Jurkat, Clone E6-1 (cell line): Measurements from ENCODE around the gene TAC3. TPM values are rescaled to one million over a fixed set of nuclear protein-coding genes. Genes with fewer than 3 reads are reported as not detected.
A peak's percentile ranks its signal among the peaks of the same experiment; 100 is the strongest.
"Not testable (repeated sequence)": the region's sequence is repeated elsewhere in the genome, so short reads cannot be mapped to it uniquely, and the experiment has no call there.

Experiments used
- DNase-seq: peaks from one replicate; pipeline ENCODE4 v3.0.0-alpha.2; 2011; ENCODE audit warnings: low read depth, low spot score
- H3K4me3 ChIP-seq: 2 replicates; pipeline ENCODE4 v1.5.1; 2011; ENCODE audit warnings: mild to moderate bottlenecking, low read length, control low read depth, moderate library complexity
- polyA plus RNA-seq: library from polyadenylated mRNA; unstranded; fragments of >200 nt; gene quantifications from one replicate; pipeline ENCODE4 v1.2.1, GENCODE V29; 2012; ENCODE audit warnings: missing spikeins; ENCODE audit not compliant: insufficient read length, insufficient read depth

Gene TAC3
- polyA plus RNA-seq = 1.4 TPM

- DNase-seq = no peak
- H3K4me3 ChIP-seq = no peak within 1 kb of the TSS
These were observed at the start of gene TAC3 for GRCh38 chr12:57016348-57016747. TSS of gene TAC3 (minus strand) at chr12:57016529. CDS start at chr12:57015797, 732 bp downstream.

GRCh38 chr12:57063991-57064685, 47.8 kb upstream of the TAC3 start:
- DNase-seq = no peak
- H3K4me3 ChIP-seq = no peak overlapping the region

GRCh38 chr12:57058454-57058853, 42.1 kb upstream of the TAC3 start:
- no peak overlapping the region for H3K4me3 ChIP-seq
- DNase-seq = no peak

GRCh38 chr12:57057067-57057751, 40.9 kb upstream of the TAC3 start:
- H3K4me3 ChIP-seq = no peak overlapping the region
- DNase-seq = no peak

GRCh38 chr12:57055824-57056223, 39.5 kb upstream of the TAC3 start:
- DNase-seq = no peak
- no peak overlapping the region for H3K4me3 ChIP-seq

GRCh38 chr12:57053901-57054300, 37.6 kb upstream of the TAC3 start:
- not testable (repeated sequence) for H3K4me3 ChIP-seq, DNase-seq

GRCh38 chr12:57053146-57053545, 36.8 kb upstream of the TAC3 start:
- not testable (repeated sequence) for H3K4me3 ChIP-seq, DNase-seq

- no peak overlapping the region for H3K4me3 ChIP-seq
- no peak for DNase-seq
These were observed 34.7 kb upstream of the TAC3 start for GRCh38 chr12:57051011-57051410.

GRCh38 chr12:57049890-57050289, 33.6 kb upstream of the TAC3 start, which contains the start of gene MYO1A:
TSS of gene MYO1A (minus strand) at chr12:57050129. CDS start at chr12:57048323, 1,806 bp downstream.
- DNase-seq = no peak

GRCh38 chr12:57049119-57049446, 32.8 kb upstream of the TAC3 start:
- no peak overlapping the region for H3K4me3 ChIP-seq
- no peak for DNase-seq

More at GRCh38 chr12:57049890-57050289, 33.6 kb upstream of the TAC3 start, which contains the start of gene MYO1A:
- H3K4me3 ChIP-seq = no peak within 1 kb of the TSS

- DNase-seq = peak; percentile 66
- peak overlapping the region; percentile 42 for H3K4me3 ChIP-seq
These were observed 32.2 kb upstream of the TAC3 start for GRCh38 chr12:57048423-57049118.

- DNase-seq = no peak
- H3K4me3 ChIP-seq = peak overlapping the region; percentile 42
These were observed 31.7 kb upstream of the TAC3 start for GRCh38 chr12:57047981-57048380.

- peak overlapping the region; percentile 42 for H3K4me3 ChIP-seq
- peak; percentile 92 for DNase-seq
These were observed 30.9 kb upstream of the TAC3 start for GRCh38 chr12:57046947-57047890.

GRCh38 chr12:57046086-57046791, 29.9 kb upstream of the TAC3 start:
- no peak for DNase-seq
- no peak overlapping the region for H3K4me3 ChIP-seq

GRCh38 chr12:57044889-57045288, 28.6 kb upstream of the TAC3 start:
- DNase-seq = no peak
- H3K4me3 ChIP-seq = no peak overlapping the region

- no peak for DNase-seq
- H3K4me3 ChIP-seq = no peak overlapping the region
These were observed 28.1 kb upstream of the TAC3 start for GRCh38 chr12:57044468-57044867.

GRCh38 chr12:57042695-57043094, 26.4 kb upstream of the TAC3 start:
- no peak for DNase-seq
- H3K4me3 ChIP-seq = no peak overlapping the region

GRCh38 chr12:57040750-57041149, 24.4 kb upstream of the TAC3 start:
- H3K4me3 ChIP-seq = no peak overlapping the region
- no peak for DNase-seq
